HG02798 (cell line): ENCODE data around the gene ALS2.
A peak's percentile ranks its signal among the peaks of the same experiment; 100 is the strongest.
"Not testable (repeated sequence)": the region's sequence is repeated elsewhere in the genome, so short reads cannot be mapped to it uniquely, and the experiment has no call there.

Source experiments
- ATAC-seq: cut with Tn5 transposase; IDR thresholded peaks from one replicate; pipeline ENCODE4 v1.9.1; 2021; ENCODE audit warnings: mild to moderate bottlenecking; ENCODE audit not compliant: unreplicated experiment, poor library complexity

Gene ALS2

GRCh38 chr2:201780674-201781493 lies at the start of gene ALS2:
Gene ALS2 (minus strand): TSS chr2:201780933. CDS start chr2:201768885, 12,048 bp downstream.
- ATAC-seq: peak; percentile 98

GRCh38 chr2:201828220-201828619 lies 47.5 kb upstream of the ALS2 start:
- no peak for ATAC-seq

GRCh38 chr2:201827621-201828020 lies 46.9 kb upstream of the ALS2 start:
- ATAC-seq: no peak

- no peak for ATAC-seq
These were observed 43.5 kb upstream of the ALS2 start for GRCh38 chr2:201824212-201824611.

GRCh38 chr2:201821080-201821479 lies 40.3 kb upstream of the ALS2 start:
- no peak for ATAC-seq

GRCh38 chr2:201820383-201821007 lies 39.8 kb upstream of the ALS2 start:
- no peak for ATAC-seq

GRCh38 chr2:201816657-201817575 lies 36.2 kb upstream of the ALS2 start:
- ATAC-seq: no peak

GRCh38 chr2:201813996-201814760 lies 33.4 kb upstream of the ALS2 start:
- ATAC-seq: no peak

GRCh38 chr2:201810604-201811003 lies 29.9 kb upstream of the ALS2 start:
- ATAC-seq: not testable (repeated sequence)

- ATAC-seq: no peak
These were observed 28.9 kb upstream of the ALS2 start for GRCh38 chr2:201809633-201810032.

GRCh38 chr2:201808027-201808426 lies 27.3 kb upstream of the ALS2 start:
- ATAC-seq: no peak

- no peak for ATAC-seq
These were observed 26.8 kb upstream of the ALS2 start for GRCh38 chr2:201807452-201807999.

GRCh38 chr2:201806442-201807170 lies 25.9 kb upstream of the ALS2 start, which contains the start of gene CDK15:
Gene CDK15 (plus strand): TSS chr2:201806537. CDS start chr2:201806665, 128 bp downstream.
- ATAC-seq: no peak

- not testable (repeated sequence) for ATAC-seq
These were observed 18.2 kb upstream of the ALS2 start for GRCh38 chr2:201798914-201799285.

GRCh38 chr2:201798252-201798913 lies 17.6 kb upstream of the ALS2 start:
- ATAC-seq: no peak

- ATAC-seq: no peak
These were observed 16.6 kb upstream of the ALS2 start for GRCh38 chr2:201797175-201797840.

- no peak for ATAC-seq
These were observed 15.7 kb upstream of the ALS2 start for GRCh38 chr2:201796478-201796865.
